NCI-H446 treated with DMSO at 0.1 percent for 48 hours (cell line): ENCODE measurements around the gene TNFSF11.
"Not testable (repeated sequence)": the region's sequence is repeated elsewhere in the genome, so short reads cannot be mapped to it uniquely, and the experiment has no call there.

Experiments
- DNase-seq: peaks from one replicate; lab custom pipeline; 2025; lab: John Stamatoyannopoulos, UW

Gene TNFSF11

GRCh38 chr13:42560320-42560719, 13.6 kb upstream of the TNFSF11 start:
- not testable (repeated sequence) for DNase-seq

- DNase-seq = no peak
Measured at GRCh38 chr13:42561752-42562467, 12.0 kb upstream of the TNFSF11 start.

GRCh38 chr13:42567906-42568305, 6.0 kb upstream of the TNFSF11 start:
- no peak for DNase-seq

- DNase-seq = no peak
Measured at GRCh38 chr13:42569576-42570344, 4.2 kb upstream of the TNFSF11 start.

GRCh38 chr13:42571895-42572294, 2.1 kb upstream of the TNFSF11 start:
- DNase-seq = no peak

GRCh38 chr13:42574435-42575311, 721 bp downstream of the TNFSF11 start:
- DNase-seq = no peak

GRCh38 chr13:42575938-42576337, 2.0 kb downstream of the TNFSF11 start:
- no peak for DNase-seq

GRCh38 chr13:42577538-42577937, 3.6 kb downstream of the TNFSF11 start:
- no peak for DNase-seq

- no peak for DNase-seq
Measured at GRCh38 chr13:42580644-42581043, 6.7 kb downstream of the TNFSF11 start.

GRCh38 chr13:42581427-42581826, 7.5 kb downstream of the TNFSF11 start:
- DNase-seq = no peak

- DNase-seq = no peak
Measured at GRCh38 chr13:42591602-42592001, 17.6 kb downstream of the TNFSF11 start.

- no peak for DNase-seq
Measured at GRCh38 chr13:42592915-42593900, 19.3 kb downstream of the TNFSF11 start.

- peak; percentile 25 for DNase-seq
Measured at GRCh38 chr13:42594481-42595252, 20.7 kb downstream of the TNFSF11 start.

GRCh38 chr13:42595253-42595571, 21.3 kb downstream of the TNFSF11 start:
- DNase-seq = no peak

GRCh38 chr13:42597505-42597904, 23.6 kb downstream of the TNFSF11 start:
- no peak for DNase-seq

GRCh38 chr13:42600943-42601342, 27.0 kb downstream of the TNFSF11 start:
- no peak for DNase-seq

GRCh38 chr13:42602906-42603305, 29.0 kb downstream of the TNFSF11 start:
- DNase-seq = no peak

- DNase-seq = no peak
Measured at GRCh38 chr13:42603571-42603970, 29.6 kb downstream of the TNFSF11 start.

- no peak for DNase-seq
Measured at GRCh38 chr13:42607546-42607945, 33.6 kb downstream of the TNFSF11 start.

GRCh38 chr13:42610649-42611048, 36.7 kb downstream of the TNFSF11 start:
- peak; percentile 3 for DNase-seq
